H9 (cell line): ENCODE results near the gene PCARE. TPM values are rescaled to one million over a fixed set of nuclear protein-coding genes. Genes with fewer than 3 reads are reported as not detected.

Experiments
- DNase-seq: peaks from one replicate; pipeline ENCODE4 v3.0.0-alpha.2; 2017
- H2AFZ ChIP-seq: one replicate; pipeline ENCODE4 v1.6.1; 2013; ENCODE audit warnings: mild to moderate bottlenecking, low read length, control low read depth, moderate library complexity
- H2AK5ac ChIP-seq: 2 replicates; pipeline ENCODE4 v1.6.1; 2013; ENCODE audit warnings: low read length, control low read depth, mixed read lengths; ENCODE audit not compliant: insufficient read length
- H2BK120ac ChIP-seq: one replicate; pipeline ENCODE4 v1.6.1; 2013; ENCODE audit warnings: low read depth, mild to moderate bottlenecking, low read length, control low read depth, inconsistent platforms; ENCODE audit not compliant: poor library complexity, severe bottlenecking
- H2BK12ac ChIP-seq: 2 replicates; pipeline ENCODE4 v1.6.1; 2013; ENCODE audit warnings: low read length, control low read depth, mixed read lengths, low read depth; ENCODE audit not compliant: insufficient read length
- H2BK15ac ChIP-seq: 2 replicates; pipeline ENCODE4 v1.6.1; 2013; ENCODE audit warnings: low read depth, low read length, control low read depth
- H2BK20ac ChIP-seq: one replicate; pipeline ENCODE4 v1.6.1; 2013; ENCODE audit warnings: low read depth, mild to moderate bottlenecking, low read length, control low read depth, inconsistent platforms; ENCODE audit not compliant: poor library complexity, severe bottlenecking
- H2BK5ac ChIP-seq: 2 replicates; pipeline ENCODE4 v1.6.1; 2013; ENCODE audit warnings: low read length, control low read depth, mixed read lengths; ENCODE audit not compliant: insufficient read length
- H3K14ac ChIP-seq: 2 replicates; pipeline ENCODE4 v1.6.1; 2013; ENCODE audit warnings: low read length, control low read depth; ENCODE audit not compliant: insufficient read depth
- H3K18ac ChIP-seq: 2 replicates; pipeline ENCODE4 v1.6.1; 2013; ENCODE audit warnings: low read depth, mild to moderate bottlenecking, mixed read lengths, low read length, control low read depth; ENCODE audit not compliant: insufficient read length
- H3K23ac ChIP-seq: 2 replicates; pipeline ENCODE4 v1.6.1; 2013; ENCODE audit warnings: low read length, control low read depth, mixed read lengths, low read depth; ENCODE audit not compliant: insufficient read length
- H3K23me2 ChIP-seq: 2 replicates; pipeline ENCODE4 v1.6.1; 2013; ENCODE audit warnings: low read depth, mild to moderate bottlenecking, mixed read lengths, low read length, control low read depth; ENCODE audit not compliant: insufficient read length, poor library complexity, severe bottlenecking
- H3K27ac ChIP-seq: 2 replicates; pipeline ENCODE4 v1.5.1; 2013; ENCODE audit warnings: low read length, control low read depth, mixed read lengths, low read depth; ENCODE audit not compliant: insufficient read length
- H3K27me3 ChIP-seq: 2 replicates; pipeline ENCODE4 v1.6.1; 2013; ENCODE audit warnings: low read length, control low read depth, inconsistent platforms; ENCODE audit not compliant: insufficient read depth
- H3K4ac ChIP-seq: 2 replicates; pipeline ENCODE4 v1.6.1; 2013; ENCODE audit warnings: low read depth, mild to moderate bottlenecking, control low read depth, inconsistent platforms, low read length, moderate library complexity
- H3K4me1 ChIP-seq: 2 replicates; pipeline ENCODE4 v1.6.1; 2013; ENCODE audit warnings: low read length, control low read depth, inconsistent platforms; ENCODE audit not compliant: insufficient read depth
- H3K4me2 ChIP-seq: 2 replicates; pipeline ENCODE4 v1.6.1; 2013; ENCODE audit warnings: low read length, control low read depth, mixed read lengths; ENCODE audit not compliant: insufficient read length, insufficient read depth
- H3K56ac ChIP-seq: 2 replicates; pipeline ENCODE4 v1.6.1; 2013; ENCODE audit warnings: low read depth, mild to moderate bottlenecking, mixed read lengths, low read length, control low read depth; ENCODE audit not compliant: insufficient read length
- H3K79me1 ChIP-seq: 2 replicates; pipeline ENCODE4 v1.6.1; 2013; ENCODE audit warnings: low read depth, mild to moderate bottlenecking, moderate library complexity, low read length, control low read depth, inconsistent platforms; ENCODE audit not compliant: insufficient read depth, poor library complexity, severe bottlenecking
- H3K79me2 ChIP-seq: 2 replicates; pipeline ENCODE4 v1.6.1; 2013; ENCODE audit warnings: low read length, control low read depth, inconsistent platforms; ENCODE audit not compliant: insufficient read depth
- H3K9ac ChIP-seq: 2 replicates; pipeline ENCODE4 v1.6.1; 2013; ENCODE audit warnings: low read length, control low read depth, mixed read lengths; ENCODE audit not compliant: insufficient read length; ENCODE audit errors: extremely low read depth
- H3K9me3 ChIP-seq: one replicate; pipeline ENCODE4 v1.6.1; 2013; ENCODE audit warnings: low read depth, low read length, inconsistent platforms; ENCODE audit not compliant: control insufficient read depth
- H3T11ph ChIP-seq: one replicate; pipeline ENCODE4 v1.6.1; 2013; ENCODE audit warnings: mild to moderate bottlenecking, low read length, control low read depth, inconsistent platforms
- H4K20me1 ChIP-seq: one replicate; pipeline ENCODE4 v1.6.1; 2013; ENCODE audit not compliant: control insufficient read depth, insufficient read length, insufficient read depth
- H4K5ac ChIP-seq: 2 replicates; pipeline ENCODE4 v1.6.1; 2013; ENCODE audit warnings: low read depth, mild to moderate bottlenecking, mixed read lengths, low read length, control low read depth; ENCODE audit not compliant: insufficient read length
- H4K8ac ChIP-seq: replicated peaks from 2 replicates; pipeline ENCODE4 v1.6.1; 2013; ENCODE audit warnings: low read length, control low read depth, mixed read lengths, low read depth; ENCODE audit not compliant: insufficient read length
- H4K91ac ChIP-seq: 2 replicates; pipeline ENCODE4 v1.6.1; 2013; ENCODE audit warnings: low read depth, mild to moderate bottlenecking, moderate library complexity, mixed read lengths, low read length, control low read depth; ENCODE audit not compliant: insufficient read length
- H3K27ac Mint-ChIP-seq, 3 experiments: 2 replicates in 2 of 3; 3 replicates in 1 of 3; pipeline ENCODE4 v1.8.0; 2020 to 2021; ENCODE audit warnings: mixed read lengths in 3 of 3, mild to moderate bottlenecking in 1 of 3, moderate library complexity in 1 of 3
- H3K27me3 Mint-ChIP-seq: 2 replicates; pipeline ENCODE4 v1.8.0; 2021; ENCODE audit warnings: low read depth, mild to moderate bottlenecking, moderate library complexity, mixed read lengths
- H3K36me3 Mint-ChIP-seq, 3 experiments: 2 replicates in 2 of 3; 3 replicates in 1 of 3; pipeline ENCODE4 v1.8.0; 2020 to 2021; ENCODE audit warnings: low read depth in 3 of 3, mixed read lengths in 3 of 3; ENCODE audit not compliant: insufficient read depth in 1 of 3
- H3K4me1 Mint-ChIP-seq, 2 experiments: 2 replicates each; pipeline ENCODE4 v1.8.0; 2020; ENCODE audit warnings: mixed read lengths in 2 of 2
- H3K4me3 Mint-ChIP-seq, 2 experiments: 2 replicates in 1 of 2; 3 replicates in 1 of 2; pipeline ENCODE4 v1.8.0; 2020 to 2021; ENCODE audit warnings: mild to moderate bottlenecking in 2 of 2, mixed read lengths in 2 of 2, moderate library complexity in 1 of 2
- H3K9me3 Mint-ChIP-seq, 2 experiments: 2 replicates in 1 of 2; 3 replicates in 1 of 2; pipeline ENCODE4 v1.8.0; 2020; ENCODE audit warnings: mild to moderate bottlenecking in 2 of 2, mixed read lengths in 2 of 2, moderate library complexity in 1 of 2
- WGBS: extraction: QIAGEN DNeasy Blood & Tissue Kit; methylation state at CpG from one replicate; pipeline ENCODE4 v1.1.7; 2013; ENCODE audit warnings: missing lambda C conversion rate, low lambda C conversion rate, mixed read lengths; ENCODE audit not compliant: insufficient read length; ENCODE audit errors: extremely low coverage; 5-methylcytosine and 5-hydroxymethylcytosine counted together
- total RNA-seq: library from RNA; stranded (reverse); gene quantifications from 2 replicates; pipeline ENCODE4 v1.2.1, GENCODE V29; 2021
- TF ChIP-seq, protein P1 (sequence below): fragments of 200-600 bp; sonication (generic); conservative IDR thresholded peaks from 3 replicates; pipeline ENCODE4 v1.8.0; 2021; ENCODE audit warnings: antibody characterized with exemption, mild to moderate bottlenecking

Gene PCARE
- total RNA-seq, 1 experiment from 2014 or later, result not detected

DNA sequence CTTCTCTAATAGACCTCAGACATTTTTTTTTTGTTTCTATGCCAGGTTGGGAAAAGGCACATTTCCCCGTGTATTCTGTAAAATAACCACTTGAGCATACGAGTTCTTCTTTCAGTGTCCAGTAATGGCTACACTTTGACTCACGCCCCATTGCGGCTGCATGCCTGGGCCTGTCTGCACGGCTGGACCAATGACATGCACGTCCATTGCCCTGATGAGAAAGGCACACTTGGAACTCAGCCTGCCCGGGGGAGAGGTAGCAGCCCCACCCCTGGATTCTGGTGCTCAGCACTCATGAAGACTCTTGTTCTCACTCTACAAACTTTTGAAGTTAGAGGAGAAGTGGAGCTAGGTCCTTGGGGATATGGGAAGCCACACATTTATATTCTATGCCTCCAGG is 5.8 kb downstream of the PCARE start:
- Histone ChIP-seq H2BK20ac (no peak overlapping the region), H3K27me3 (no peaks in the 10 kb centered on the region), H3K14ac (no peak overlapping the region), H2AFZ (no peak overlapping the region), H3K9me3 (no peaks in the 10 kb centered on the region), H3K18ac (no peak overlapping the region), H4K91ac (no peak overlapping the region), H2AK5ac (no peak overlapping the region), H3K27ac (no peak overlapping the region), H3K4me1 (no peaks in the 10 kb centered on the region), H3K56ac (no peak overlapping the region), H2BK12ac (no peak overlapping the region), H4K20me1 (no peaks in the 10 kb centered on the region), H4K5ac (no peak overlapping the region), H3K23ac (no peak overlapping the region), H4K8ac (no peak overlapping the region), H3K4ac (no peak overlapping the region), H2BK5ac (no peak overlapping the region), H2BK120ac (no peak overlapping the region), H3K9ac (no peak overlapping the region), H2BK15ac (no peak overlapping the region), H3K79me1 (no peaks in the 10 kb centered on the region), H3K4me2 (no peak overlapping the region), H3K23me2 (no peaks in the 10 kb centered on the region), H3T11ph (no peak overlapping the region), H3K79me2 (no peaks in the 10 kb centered on the region)
- peaks cover 16 to 20% of the 10 kb centered on the region in 2 experiments for H3K4me1 Mint-ChIP-seq
- H3K4me3 Mint-ChIP-seq, result no peak overlapping the region
- no peaks in the 10 kb centered on the region for H3K9me3 Mint-ChIP-seq
- TF ChIP-seq, protein P1, sequence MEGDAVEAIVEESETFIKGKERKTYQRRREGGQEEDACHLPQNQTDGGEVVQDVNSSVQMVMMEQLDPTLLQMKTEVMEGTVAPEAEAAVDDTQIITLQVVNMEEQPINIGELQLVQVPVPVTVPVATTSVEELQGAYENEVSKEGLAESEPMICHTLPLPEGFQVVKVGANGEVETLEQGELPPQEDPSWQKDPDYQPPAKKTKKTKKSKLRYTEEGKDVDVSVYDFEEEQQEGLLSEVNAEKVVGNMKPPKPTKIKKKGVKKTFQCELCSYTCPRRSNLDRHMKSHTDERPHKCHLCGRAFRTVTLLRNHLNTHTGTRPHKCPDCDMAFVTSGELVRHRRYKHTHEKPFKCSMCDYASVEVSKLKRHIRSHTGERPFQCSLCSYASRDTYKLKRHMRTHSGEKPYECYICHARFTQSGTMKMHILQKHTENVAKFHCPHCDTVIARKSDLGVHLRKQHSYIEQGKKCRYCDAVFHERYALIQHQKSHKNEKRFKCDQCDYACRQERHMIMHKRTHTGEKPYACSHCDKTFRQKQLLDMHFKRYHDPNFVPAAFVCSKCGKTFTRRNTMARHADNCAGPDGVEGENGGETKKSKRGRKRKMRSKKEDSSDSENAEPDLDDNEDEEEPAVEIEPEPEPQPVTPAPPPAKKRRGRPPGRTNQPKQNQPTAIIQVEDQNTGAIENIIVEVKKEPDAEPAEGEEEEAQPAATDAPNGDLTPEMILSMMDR, result no peak
- no peak overlapping the region for H3K27ac Mint-ChIP-seq
- H3K36me3 Mint-ChIP-seq, result no peaks in the 10 kb centered on the region
- peaks cover 2% of the 10 kb centered on the region; the same call in 1 of the 2 replicates for H3K27me3 Mint-ChIP-seq
- no peak for DNase-seq
- no CpG with 5 or more reads among the region's 7 CpGs for WGBS
